Mesenchymal stem cell (in vitro differentiated cells and primary cell): ENCODE results near the gene SRSF2.

Source experiments
- DNase-seq: peaks from one replicate; pipeline ENCODE4 v3.0.0-alpha.2; 2013
- H2AFZ ChIP-seq: one replicate; pipeline ENCODE4 v1.6.1; 2013; ENCODE audit warnings: low read depth, mild to moderate bottlenecking, control low read depth, inconsistent platforms, low read length, moderate library complexity
- H2AK5ac ChIP-seq: 2 replicates; pipeline ENCODE4 v1.6.1; 2013; ENCODE audit warnings: low read length, moderate library complexity, mild to moderate bottlenecking, inconsistent platforms; ENCODE audit not compliant: severe bottlenecking
- H2BK120ac ChIP-seq: one replicate; pipeline ENCODE4 v1.6.1; 2013; ENCODE audit warnings: low read depth, mild to moderate bottlenecking, inconsistent platforms, low read length, moderate library complexity
- H2BK12ac ChIP-seq, 2 experiments: one replicate each; pipeline ENCODE4 v1.6.1; 2013; ENCODE audit warnings: inconsistent platforms in 2 of 2, low read length in 2 of 2, mild to moderate bottlenecking in 2 of 2, moderate library complexity in 2 of 2, control low read depth in 1 of 2
- H2BK15ac ChIP-seq: one replicate; pipeline ENCODE4 v1.6.1; 2013; ENCODE audit warnings: mild to moderate bottlenecking, low read depth, inconsistent platforms; ENCODE audit not compliant: poor library complexity, severe bottlenecking
- H2BK5ac ChIP-seq: 2 replicates; pipeline ENCODE4 v1.6.1; 2013; ENCODE audit warnings: low read depth, mild to moderate bottlenecking, low read length, control low read depth, inconsistent platforms; ENCODE audit not compliant: poor library complexity, severe bottlenecking
- H3K14ac ChIP-seq, 2 experiments: one replicate each; pipeline ENCODE4 v1.6.1; 2013; ENCODE audit warnings: inconsistent platforms in 2 of 2, low read length in 2 of 2, control low read depth in 1 of 2, mild to moderate bottlenecking in 1 of 2, moderate library complexity in 1 of 2
- H3K18ac ChIP-seq, 2 experiments: one replicate each; pipeline ENCODE4 v1.6.1; 2013; ENCODE audit warnings: inconsistent platforms in 2 of 2, low read length in 2 of 2, control low read depth in 1 of 2, low read depth in 1 of 2, mild to moderate bottlenecking in 1 of 2
- H3K23ac ChIP-seq, 2 experiments: one replicate each; pipeline ENCODE4 v1.6.1; 2013; ENCODE audit warnings: inconsistent platforms in 2 of 2, low read length in 2 of 2, mild to moderate bottlenecking in 2 of 2, moderate library complexity in 2 of 2, control low read depth in 1 of 2
- H3K27ac ChIP-seq: 2 replicates; pipeline ENCODE4 v1.5.1; 2013; ENCODE audit warnings: mild to moderate bottlenecking, moderate library complexity, low read length, control low read depth, inconsistent platforms; ENCODE audit not compliant: poor library complexity, severe bottlenecking
- H3K27me3 ChIP-seq, 2 experiments: 2 replicates each; pipeline versions ENCODE4 v1.6.1 to v1.7.0; 2013; ENCODE audit warnings: low read length in 2 of 2, mild to moderate bottlenecking in 2 of 2, moderate library complexity in 2 of 2, control low read depth in 1 of 2, inconsistent platforms in 1 of 2; ENCODE audit not compliant: control insufficient read depth in 1 of 2, insufficient read depth in 1 of 2
- H3K36me3 ChIP-seq, 2 experiments: 2 replicates each; pipeline versions ENCODE4 v1.6.1 to v1.7.0; 2013; ENCODE audit warnings: low read length in 2 of 2, control low read depth in 1 of 2, inconsistent platforms in 1 of 2, low read depth in 1 of 2, mild to moderate bottlenecking in 1 of 2; ENCODE audit not compliant: insufficient read depth in 2 of 2, control insufficient read depth in 1 of 2
- H3K4ac ChIP-seq, 2 experiments: one replicate each; pipeline ENCODE4 v1.6.1; 2013; ENCODE audit warnings: inconsistent platforms in 2 of 2, low read length in 2 of 2, mild to moderate bottlenecking in 2 of 2, moderate library complexity in 2 of 2, control low read depth in 1 of 2, low read depth in 1 of 2
- H3K4me1 ChIP-seq: 2 replicates; pipeline ENCODE4 v1.6.1; 2013; ENCODE audit warnings: low read depth, low read length, control low read depth; ENCODE audit not compliant: control insufficient read depth, insufficient read depth
- H3K4me2 ChIP-seq: 2 replicates; pipeline ENCODE4 v1.6.1; 2013; ENCODE audit warnings: low read length, mild to moderate bottlenecking, inconsistent platforms; ENCODE audit not compliant: poor library complexity, severe bottlenecking
- H3K4me3 ChIP-seq, 2 experiments: 2 replicates each; pipeline versions ENCODE4 v1.5.1 to v1.7.0; 2013; ENCODE audit warnings: low read length in 2 of 2, mild to moderate bottlenecking in 2 of 2, control low read depth in 1 of 2, low read depth in 1 of 2; ENCODE audit not compliant: insufficient read depth in 1 of 2
- H3K79me1 ChIP-seq: replicated peaks from 2 replicates; pipeline ENCODE4 v1.6.1; 2013; ENCODE audit warnings: mild to moderate bottlenecking, control low read depth, low read length, inconsistent platforms; ENCODE audit not compliant: poor library complexity, severe bottlenecking
- H3K9ac ChIP-seq: 2 replicates; pipeline ENCODE4 v1.7.0; 2013; ENCODE audit warnings: mild to moderate bottlenecking, low read length, moderate library complexity
- H3K9me3 ChIP-seq: 2 replicates; pipeline ENCODE4 v1.7.0; 2013; ENCODE audit warnings: mild to moderate bottlenecking, low read length; ENCODE audit not compliant: control insufficient read depth
- H4K8ac ChIP-seq: one replicate; pipeline ENCODE4 v1.6.1; 2013; ENCODE audit warnings: inconsistent platforms, mild to moderate bottlenecking, low read length, moderate library complexity
- H4K91ac ChIP-seq: one replicate; pipeline ENCODE4 v1.6.1; 2013; ENCODE audit warnings: mild to moderate bottlenecking, low read length, inconsistent platforms
- WGBS: methylation state at CpG from one replicate; pipeline ENCODE4 v1.1.7; 2013; ENCODE audit warnings: mixed read lengths; 5-methylcytosine and 5-hydroxymethylcytosine counted together

Gene SRSF2

GRCh38 chr17:76775021-76775600 is 38.0 kb upstream of the SRSF2 start:
- Histone ChIP-seq H4K91ac (no peak overlapping the region), H3K23ac (no peak overlapping the region)
- WGBS = 93% methylated on average over 10 of the region's 10 CpGs

GRCh38 chr17:76772842-76773525 is 35.9 kb upstream of the SRSF2 start:
- Histone ChIP-seq H3K9me3 (no peaks in the 10 kb centered on the region), H3K27ac (no peak overlapping the region), H3K4me1 (no peaks in the 10 kb centered on the region), H2BK5ac (no peak overlapping the region), H3K18ac (peak overlapping the region in 1 of 2 experiments; percentile 75), H2AFZ (no peak overlapping the region), H3K14ac (no peak overlapping the region), H2BK12ac (no peak overlapping the region), H4K91ac (no peak overlapping the region), H3K4me2 (no peak overlapping the region), H3K36me3 (peaks cover 19 to 63% of the 10 kb centered on the region in 2 experiments), H2AK5ac (no peak overlapping the region), H2BK15ac (no peak overlapping the region), H3K23ac (no peak overlapping the region), H3K9ac (peak overlapping the region; percentile 58), H3K79me1 (no peaks in the 10 kb centered on the region), H4K8ac (peak overlapping the region; percentile 54), H3K4ac (no peak overlapping the region), H3K27me3 (no peaks in the 10 kb centered on the region), H2BK120ac (no peak overlapping the region), H3K4me3 (peak overlapping the region in 1 of 2 experiments; percentile 54)
- peak; percentile 95 for DNase-seq
- WGBS = 47% methylated on average over 6 of the region's 6 CpGs

More at GRCh38 chr17:76775021-76775600, 38.0 kb upstream of the SRSF2 start:
- no peak overlapping the region for H2AFZ ChIP-seq
- H3K4ac ChIP-seq = no peak overlapping the region
- no peak for DNase-seq
- no peak overlapping the region for H2BK15ac ChIP-seq
- H2BK120ac ChIP-seq = no peak overlapping the region
- no peak overlapping the region for H3K9ac ChIP-seq
- H3K9me3 ChIP-seq = no peaks in the 10 kb centered on the region
- peaks cover 19 to 56% of the 10 kb centered on the region in 2 experiments for H3K36me3 ChIP-seq
- no peak overlapping the region for H2AK5ac ChIP-seq
- no peaks in the 10 kb centered on the region for H3K4me1 ChIP-seq
- no peak overlapping the region for H4K8ac ChIP-seq
- no peak overlapping the region for H3K27ac ChIP-seq
- H2BK12ac ChIP-seq = no peak overlapping the region
- no peak overlapping the region for H3K14ac ChIP-seq
- no peak overlapping the region for H3K4me2 ChIP-seq
- H3K27me3 ChIP-seq = no peaks in the 10 kb centered on the region
- H2BK5ac ChIP-seq = no peak overlapping the region
- H3K79me1 ChIP-seq = no peaks in the 10 kb centered on the region
- H3K18ac ChIP-seq = no peak overlapping the region
- H3K4me3 ChIP-seq = no peak overlapping the region

GRCh38 chr17:76758570-76758969 is 21.4 kb upstream of the SRSF2 start:
- H3K4me3 ChIP-seq = no peak overlapping the region
- no peak overlapping the region for H4K8ac ChIP-seq
- H3K23ac ChIP-seq = no peak overlapping the region
- H3K9me3 ChIP-seq = no peaks in the 10 kb centered on the region
- no peak overlapping the region for H3K14ac ChIP-seq
- H3K18ac ChIP-seq = no peak overlapping the region
- H4K91ac ChIP-seq = no peak overlapping the region
- H3K4me2 ChIP-seq = no peak overlapping the region
- H2AK5ac ChIP-seq = no peak overlapping the region
- H2BK5ac ChIP-seq = no peak overlapping the region
- 100% methylated on average over 2 of the region's 3 CpGs for WGBS
- H2BK12ac ChIP-seq = no peak overlapping the region
- no peaks in the 10 kb centered on the region for H3K79me1 ChIP-seq
- H3K27ac ChIP-seq = no peak overlapping the region
- no peak overlapping the region for H3K4ac ChIP-seq
- no peaks in the 10 kb centered on the region for H3K27me3 ChIP-seq
- H3K9ac ChIP-seq = no peak overlapping the region
- H2AFZ ChIP-seq = no peak overlapping the region
- no peak overlapping the region for H2BK15ac ChIP-seq
- H2BK120ac ChIP-seq = no peak overlapping the region
- H3K36me3 ChIP-seq = peaks cover 7 to 49% of the 10 kb centered on the region in 2 experiments
- peaks cover 3% of the 10 kb centered on the region for H3K4me1 ChIP-seq
- DNase-seq = no peak

- Histone ChIP-seq H2AK5ac (no peak overlapping the region), H3K79me1 (no peaks in the 10 kb centered on the region), H4K91ac (peak overlapping the region; percentile 56), H4K8ac (no peak overlapping the region), H3K4me1 (peaks cover 6% of the 10 kb centered on the region), H3K9ac (no peak overlapping the region), H3K9me3 (no peaks in the 10 kb centered on the region), H3K14ac (no peak overlapping the region), H3K36me3 (peaks cover 7 to 51% of the 10 kb centered on the region in 2 experiments), H3K4me2 (no peak overlapping the region), H3K27me3 (no peaks in the 10 kb centered on the region), H3K23ac (no peak overlapping the region), H3K4me3 (no peak overlapping the region), H2BK12ac (no peak overlapping the region), H2AFZ (no peak overlapping the region), H2BK120ac (no peak overlapping the region), H3K27ac (no peak overlapping the region), H2BK15ac (no peak overlapping the region), H3K18ac (no peak overlapping the region), H2BK5ac (no peak overlapping the region), H3K4ac (no peak overlapping the region)
- 90% methylated on average over 5 of the region's 5 CpGs for WGBS
- no peak for DNase-seq
Measured at GRCh38 chr17:76757256-76757655, 20.1 kb upstream of the SRSF2 start.
